GM19455 (cell line): Measurements from ENCODE around the gene COL5A1.

Experiments
- ATAC-seq: cut with Tn5 transposase; IDR thresholded peaks from one replicate; pipeline ENCODE4 v1.9.1; 2021; ENCODE audit not compliant: unreplicated experiment

The COL5A1 gene

DNA sequence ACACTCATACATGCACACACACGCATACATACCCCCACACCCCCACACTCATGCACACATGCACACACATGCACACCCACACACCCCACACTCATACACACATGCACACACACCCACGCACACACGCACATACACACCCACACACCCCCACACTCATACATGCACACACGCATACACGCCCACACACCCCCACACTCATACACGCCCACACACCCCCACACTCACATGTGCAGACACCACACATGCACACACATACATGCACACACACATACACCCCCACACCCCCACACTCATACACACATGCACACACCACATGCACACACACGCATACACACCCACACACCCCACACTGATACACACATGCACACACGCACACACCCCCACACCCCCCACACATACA, 118.3 kb downstream of the COL5A1 start:
- ATAC-seq = no peak

DNA sequence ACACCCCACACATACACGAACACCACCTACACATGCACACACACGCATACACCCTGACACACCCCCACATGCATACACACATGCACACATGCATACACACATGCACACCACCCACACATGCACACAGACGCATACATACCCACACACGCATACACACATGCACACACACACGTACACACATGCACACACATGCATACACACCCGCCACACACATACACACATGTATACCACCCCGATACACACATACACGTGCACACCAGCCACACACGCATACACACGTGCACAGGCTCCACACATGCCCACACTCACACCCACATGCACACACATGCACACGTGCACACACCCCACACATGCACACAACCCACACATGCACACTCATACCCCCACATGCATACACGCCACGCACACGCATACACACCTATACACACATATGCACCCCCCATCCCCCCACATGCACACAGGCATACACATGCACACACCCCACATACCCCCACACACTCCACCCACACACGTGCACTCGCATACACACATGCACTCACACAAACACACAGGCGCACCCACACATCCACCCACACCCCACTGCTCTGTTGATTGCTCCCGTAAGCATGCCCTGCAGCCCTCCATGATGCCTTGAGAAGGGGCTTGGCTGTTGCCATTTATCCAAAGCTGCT, 119.3 kb downstream of the COL5A1 start:
- no peak for ATAC-seq

DNA sequence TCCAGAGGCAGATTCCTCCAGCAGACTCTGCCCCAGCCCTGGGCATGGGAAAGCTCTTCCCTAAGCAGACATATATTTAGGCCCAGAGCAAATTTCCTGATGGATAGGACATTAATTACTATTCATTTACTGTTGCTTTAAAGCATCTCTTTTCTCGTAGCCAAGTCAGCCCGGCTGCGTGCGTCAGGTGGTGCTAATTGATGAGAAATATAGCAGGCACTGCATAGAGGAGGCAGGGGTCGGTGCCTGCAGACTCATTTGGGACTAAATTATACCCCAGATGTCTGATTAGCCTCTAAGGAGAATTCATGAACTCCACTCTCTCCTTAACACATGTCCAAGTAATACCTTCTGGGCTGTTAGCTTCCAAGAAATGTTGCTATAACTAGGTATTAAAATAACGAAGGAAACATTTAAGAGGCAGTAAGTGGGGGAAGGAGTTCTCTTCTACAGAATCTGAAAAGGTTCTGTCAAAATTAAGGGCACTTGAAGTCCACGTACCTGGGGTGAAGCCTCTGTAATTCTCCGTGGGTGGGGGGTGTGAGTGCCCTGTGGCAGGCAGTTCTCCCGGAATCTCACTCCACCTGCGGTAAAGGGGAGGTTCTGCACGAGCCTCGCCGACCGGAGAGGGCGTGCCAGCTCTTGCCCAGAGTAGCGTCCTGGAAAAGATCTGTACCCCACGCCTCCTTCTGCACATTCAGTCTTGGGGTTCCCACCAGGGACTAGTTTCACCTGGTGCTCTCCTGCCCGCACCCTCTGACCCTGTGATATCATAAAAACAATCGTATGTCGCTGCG, 123.1 kb downstream of the COL5A1 start:
- ATAC-seq = no peak

DNA sequence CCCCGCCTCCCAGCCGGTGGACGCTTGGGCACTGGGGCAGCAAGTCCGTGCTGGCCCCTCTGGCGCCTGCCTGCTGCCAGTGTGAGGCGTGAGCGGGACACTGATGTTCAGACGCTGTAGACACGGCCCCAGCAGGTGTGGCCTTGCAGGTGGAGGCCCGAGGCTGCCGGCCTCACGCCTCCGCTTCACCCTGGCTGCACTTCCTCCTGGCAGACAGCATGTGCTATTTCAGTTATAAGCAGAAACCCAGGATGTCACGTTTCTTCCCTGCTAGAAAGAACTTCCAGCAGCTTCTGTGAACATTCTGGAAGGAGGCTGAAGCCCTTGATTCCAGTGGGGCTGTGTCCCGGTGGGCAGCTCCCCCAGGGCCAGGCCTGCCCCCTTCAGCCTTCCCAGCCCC, 124.2 kb downstream of the COL5A1 start:
- no peak for ATAC-seq

DNA sequence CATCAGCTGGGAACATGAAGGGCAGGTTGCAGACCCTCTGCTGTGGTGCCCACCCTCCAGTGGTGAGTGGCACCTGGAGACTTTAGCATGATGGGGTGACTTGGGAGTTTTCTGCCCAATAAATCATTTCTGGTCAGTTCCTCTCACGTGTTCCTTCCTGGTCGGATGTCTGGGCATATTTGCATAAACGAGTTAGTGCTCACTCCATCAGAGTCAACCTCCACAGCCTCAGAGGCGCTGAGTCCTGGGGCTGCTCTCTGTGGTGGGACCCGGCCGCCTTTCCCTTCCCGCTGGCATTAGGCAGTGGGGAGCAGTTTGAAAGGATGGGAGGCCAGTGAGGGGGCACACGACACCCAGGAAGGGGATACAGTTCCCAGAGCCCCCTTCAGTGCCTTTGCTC, 125.0 kb downstream of the COL5A1 start:
- ATAC-seq = no peak

GRCh38 chr9:134768332-134768708, 126.7 kb downstream of the COL5A1 start:
- ATAC-seq = no peak

DNA sequence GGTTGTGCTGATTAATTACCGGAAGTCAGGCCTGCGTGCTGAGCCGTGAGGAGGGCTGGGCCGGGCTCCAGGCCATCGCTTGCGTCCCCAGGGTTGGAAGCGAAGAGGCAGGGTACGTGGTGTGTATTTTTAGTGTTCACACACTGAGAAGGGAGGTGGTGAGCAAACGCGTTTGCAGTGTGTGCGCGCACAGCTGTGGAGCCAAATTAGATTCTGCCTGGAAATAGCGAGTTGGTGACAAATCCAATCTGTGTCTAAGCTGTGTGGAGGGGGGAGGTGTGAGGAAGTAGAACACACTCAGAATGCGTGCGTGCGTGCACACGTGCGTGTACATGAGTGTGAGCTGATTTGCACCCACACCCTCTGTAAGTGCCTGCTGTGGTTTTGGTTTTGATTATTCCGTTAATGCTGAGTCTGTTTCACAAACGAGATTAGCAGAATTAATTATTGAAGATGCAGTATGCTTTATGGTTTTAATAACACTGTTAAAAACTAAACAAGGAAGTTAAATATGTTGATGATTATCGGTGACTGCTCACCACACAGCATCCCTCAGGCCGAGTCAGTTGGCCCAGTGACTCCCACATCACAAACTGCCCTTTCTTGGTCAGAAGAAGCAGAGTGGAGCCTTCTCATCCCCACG, 127.2 kb downstream of the COL5A1 start:
- no peak for ATAC-seq

- ATAC-seq = no peak
Observed at GRCh38 chr9:134770972-134771971, 129.7 kb downstream of the COL5A1 start.

DNA sequence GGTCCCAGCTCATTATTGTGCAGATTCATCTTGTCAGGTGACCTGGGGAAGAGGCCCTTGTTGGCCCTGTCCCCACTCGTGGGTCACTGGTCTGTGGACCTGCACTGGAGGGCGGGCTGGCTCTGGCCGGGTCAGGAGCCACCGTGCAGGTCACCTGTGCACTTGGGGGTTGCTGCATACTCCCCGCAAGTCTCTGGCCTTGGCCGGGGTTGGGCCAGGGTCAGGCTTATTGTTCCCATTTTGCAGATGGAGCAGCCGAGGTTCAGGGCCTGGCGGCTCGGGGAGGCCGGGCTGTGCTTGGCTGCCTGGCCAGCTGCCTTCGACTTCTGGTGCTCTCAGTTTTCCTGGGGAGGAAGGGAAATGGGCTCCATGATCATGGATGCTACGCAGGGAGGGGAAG, 130.7 kb downstream of the COL5A1 start:
- no peak for ATAC-seq

GRCh38 chr9:134773842-134774241, 132.2 kb downstream of the COL5A1 start:
- ATAC-seq = no peak

DNA sequence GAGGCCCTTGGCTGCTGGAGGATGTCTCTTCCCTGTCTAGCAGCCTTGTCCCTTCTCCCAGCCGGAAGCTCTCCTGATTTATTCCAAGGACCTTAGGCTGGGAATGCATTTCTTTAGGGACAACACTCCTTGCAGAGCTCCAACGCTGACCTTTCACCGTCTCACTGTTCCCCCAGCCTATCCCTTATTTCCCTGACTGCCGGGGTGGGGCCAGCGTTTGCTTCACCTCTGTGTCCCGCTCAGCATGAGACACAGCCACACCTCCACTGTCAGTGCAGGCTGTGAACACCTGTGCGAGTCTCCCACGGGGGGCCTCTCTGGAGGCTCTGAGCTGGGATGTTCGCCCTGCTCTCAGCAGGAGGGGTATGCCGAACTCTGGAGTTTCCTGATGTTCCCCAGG, 132.8 kb downstream of the COL5A1 start:
- no peak for ATAC-seq

DNA sequence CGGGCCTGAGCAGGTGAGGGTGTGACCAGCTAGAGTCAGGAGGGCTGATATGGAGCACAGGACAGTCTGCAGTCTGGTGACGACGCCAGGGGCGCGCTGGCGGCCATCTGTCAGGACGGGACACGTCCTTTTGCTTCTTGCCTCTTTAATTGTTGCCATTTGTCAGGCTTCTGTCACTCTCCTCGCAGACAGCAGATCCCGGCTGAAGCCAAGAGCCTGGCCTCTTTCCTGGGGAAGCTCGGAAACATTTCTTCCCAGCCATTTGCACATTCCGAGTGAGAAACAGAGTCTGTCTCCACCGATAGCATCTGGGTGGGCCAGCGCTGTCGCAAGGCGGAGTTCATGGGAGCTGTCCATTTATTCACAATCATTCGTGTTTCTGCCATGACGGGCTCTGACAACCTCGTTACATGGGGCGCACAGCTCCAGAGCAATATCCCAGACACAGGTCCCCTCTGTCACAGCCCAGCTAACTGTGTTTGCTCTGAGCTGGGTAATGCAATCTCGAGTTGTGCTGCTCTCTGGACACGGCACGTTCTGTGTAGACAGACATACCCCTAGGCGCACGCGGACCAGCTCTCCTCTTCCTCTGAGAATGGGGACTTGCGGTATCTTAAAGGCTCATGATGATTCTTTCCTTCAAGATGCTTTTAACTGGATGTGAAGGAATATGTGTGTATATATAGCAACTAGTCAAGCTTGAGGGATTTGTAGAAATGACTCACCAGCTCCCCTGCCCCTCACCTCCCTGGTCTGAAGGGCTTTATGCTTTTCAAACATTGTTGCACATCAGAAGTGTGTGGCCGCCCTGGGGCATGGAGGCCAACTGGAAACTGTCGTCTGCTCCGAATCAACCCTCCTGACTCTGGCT, 133.7 kb downstream of the COL5A1 start:
- no peak for ATAC-seq

GRCh38 chr9:134776080-134776796, 134.6 kb downstream of the COL5A1 start:
- ATAC-seq = no peak

DNA sequence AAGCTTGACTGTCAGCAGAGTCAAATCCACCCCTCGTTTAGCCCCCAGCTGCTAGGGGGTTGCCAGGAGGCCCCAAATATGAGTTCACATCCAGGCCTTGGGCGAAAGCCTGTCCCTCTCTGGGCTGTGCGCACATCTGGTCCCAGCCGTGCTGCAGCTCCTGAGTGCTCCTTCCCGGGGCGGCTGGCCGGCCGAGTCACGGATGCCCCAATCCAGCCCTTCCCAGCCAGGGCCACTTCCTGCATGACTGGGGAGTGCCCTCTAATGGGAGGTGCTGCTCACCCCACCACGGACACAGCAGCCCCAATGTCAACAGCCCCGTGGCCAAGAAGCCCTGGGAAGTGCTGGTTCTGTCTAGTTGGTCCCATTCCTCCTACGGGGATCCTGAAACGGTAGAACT, 135.6 kb downstream of the COL5A1 start:
- no peak for ATAC-seq

GRCh38 chr9:134778156-134778555, 136.6 kb downstream of the COL5A1 start:
- ATAC-seq = no peak

GRCh38 chr9:134778841-134779411, 137.3 kb downstream of the COL5A1 start:
- ATAC-seq = no peak

GRCh38 chr9:134779640-134780039, 138.0 kb downstream of the COL5A1 start:
- ATAC-seq = no peak

DNA sequence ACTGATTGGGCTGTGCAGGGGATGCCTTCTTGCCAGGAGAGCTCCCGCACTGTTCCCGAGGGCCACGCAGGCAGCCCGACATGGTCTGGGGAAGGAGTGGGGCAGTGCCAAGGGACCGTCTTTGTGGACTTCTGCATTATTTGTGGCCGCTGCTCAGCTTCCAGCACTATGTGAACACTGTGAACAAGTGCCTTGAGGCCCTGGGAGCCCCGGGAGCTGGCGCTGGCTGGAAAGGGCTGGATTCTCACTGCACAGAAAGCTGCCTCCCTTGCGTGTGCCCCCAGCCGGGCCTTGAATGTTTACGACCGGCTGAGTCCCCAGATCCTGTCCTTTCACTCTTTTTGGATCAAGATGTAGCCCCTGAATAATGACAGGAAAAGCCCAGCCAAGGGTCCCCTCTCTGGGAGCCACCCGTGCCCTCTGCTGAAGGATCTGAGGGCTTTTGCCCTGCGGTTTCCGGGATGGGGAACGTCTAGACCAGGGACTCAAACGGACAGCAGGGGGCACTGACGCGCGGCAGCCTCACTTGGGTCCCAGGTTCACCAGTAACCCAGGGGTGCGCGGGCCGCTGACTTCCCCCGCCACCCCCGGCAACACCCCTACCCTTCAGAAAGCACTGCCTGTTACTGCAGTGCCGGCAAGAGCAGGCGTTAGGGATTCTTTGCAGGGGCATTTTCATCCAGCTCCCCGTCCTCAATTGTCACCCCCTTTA, 140.1 kb downstream of the COL5A1 start:
- no peak for ATAC-seq
